ENCODE results near the gene SCG5.

DNA sequence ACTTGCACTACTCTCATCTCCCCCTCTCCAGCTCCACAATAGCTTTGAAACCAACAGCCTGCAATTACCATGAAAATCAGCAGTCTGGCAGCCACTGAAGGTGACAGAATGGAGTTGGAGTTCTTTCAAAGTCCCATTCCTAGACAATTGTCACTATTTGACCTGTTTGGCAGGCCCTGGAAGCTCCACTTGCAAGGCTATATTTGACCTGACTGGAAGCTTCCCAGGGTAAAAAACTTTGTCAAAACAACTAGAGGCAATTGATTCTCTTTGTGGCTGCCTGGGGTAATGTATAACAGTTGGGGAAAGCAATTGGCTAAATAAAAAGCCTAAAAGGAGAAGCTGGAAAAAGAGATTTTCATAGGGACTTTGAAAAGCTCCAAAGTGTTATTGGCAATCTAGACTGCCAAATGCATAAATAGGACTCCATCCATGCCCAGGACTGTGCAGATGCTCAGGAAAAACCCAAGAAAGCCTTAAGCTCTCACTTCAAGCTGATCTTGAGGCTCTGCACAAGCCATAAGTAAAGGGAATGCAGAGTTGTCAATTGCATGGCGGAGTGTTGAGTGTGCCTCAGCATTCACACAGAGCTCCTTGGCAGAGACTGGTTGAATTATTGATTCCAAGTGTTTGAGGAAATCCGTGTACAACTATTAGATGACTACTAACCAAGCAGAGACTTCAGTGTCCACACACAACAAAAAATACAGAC, 94.6 kb downstream of the SCG5 start:
- TF ChIP-seq, protein P1, sequence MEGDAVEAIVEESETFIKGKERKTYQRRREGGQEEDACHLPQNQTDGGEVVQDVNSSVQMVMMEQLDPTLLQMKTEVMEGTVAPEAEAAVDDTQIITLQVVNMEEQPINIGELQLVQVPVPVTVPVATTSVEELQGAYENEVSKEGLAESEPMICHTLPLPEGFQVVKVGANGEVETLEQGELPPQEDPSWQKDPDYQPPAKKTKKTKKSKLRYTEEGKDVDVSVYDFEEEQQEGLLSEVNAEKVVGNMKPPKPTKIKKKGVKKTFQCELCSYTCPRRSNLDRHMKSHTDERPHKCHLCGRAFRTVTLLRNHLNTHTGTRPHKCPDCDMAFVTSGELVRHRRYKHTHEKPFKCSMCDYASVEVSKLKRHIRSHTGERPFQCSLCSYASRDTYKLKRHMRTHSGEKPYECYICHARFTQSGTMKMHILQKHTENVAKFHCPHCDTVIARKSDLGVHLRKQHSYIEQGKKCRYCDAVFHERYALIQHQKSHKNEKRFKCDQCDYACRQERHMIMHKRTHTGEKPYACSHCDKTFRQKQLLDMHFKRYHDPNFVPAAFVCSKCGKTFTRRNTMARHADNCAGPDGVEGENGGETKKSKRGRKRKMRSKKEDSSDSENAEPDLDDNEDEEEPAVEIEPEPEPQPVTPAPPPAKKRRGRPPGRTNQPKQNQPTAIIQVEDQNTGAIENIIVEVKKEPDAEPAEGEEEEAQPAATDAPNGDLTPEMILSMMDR (IDR thresholded peaks at IDR 0.05), result no peak
- TF ChIP-seq POLR2AphosphoS5 (IDR thresholded peaks at IDR 0.05) (no peak), POLR2A (IDR thresholded peaks at IDR 0.05; ENCODE audit: low read depth) (no peak)
